DND-41 (cell line): ENCODE measurements around the gene ZDHHC11B.

Experiments
- EZH2 ChIP-seq: IDR thresholded peaks from 3 replicates; pipeline ENCODE4 v1.6.1; 2012; ENCODE audit warnings: borderline replicate concordance, low read depth, mild to moderate bottlenecking, moderate library complexity, low read length, inconsistent platforms; ENCODE audit not compliant: severe bottlenecking
- TF ChIP-seq, protein P1 (sequence below): IDR thresholded peaks from 2 replicates; pipeline ENCODE4 v1.5.1; 2012; ENCODE audit warnings: borderline replicate concordance, low read length, moderate library complexity, mild to moderate bottlenecking; ENCODE audit not compliant: poor library complexity, severe bottlenecking; ENCODE audit errors: extremely low read depth

- TF ChIP-seq, protein P1, sequence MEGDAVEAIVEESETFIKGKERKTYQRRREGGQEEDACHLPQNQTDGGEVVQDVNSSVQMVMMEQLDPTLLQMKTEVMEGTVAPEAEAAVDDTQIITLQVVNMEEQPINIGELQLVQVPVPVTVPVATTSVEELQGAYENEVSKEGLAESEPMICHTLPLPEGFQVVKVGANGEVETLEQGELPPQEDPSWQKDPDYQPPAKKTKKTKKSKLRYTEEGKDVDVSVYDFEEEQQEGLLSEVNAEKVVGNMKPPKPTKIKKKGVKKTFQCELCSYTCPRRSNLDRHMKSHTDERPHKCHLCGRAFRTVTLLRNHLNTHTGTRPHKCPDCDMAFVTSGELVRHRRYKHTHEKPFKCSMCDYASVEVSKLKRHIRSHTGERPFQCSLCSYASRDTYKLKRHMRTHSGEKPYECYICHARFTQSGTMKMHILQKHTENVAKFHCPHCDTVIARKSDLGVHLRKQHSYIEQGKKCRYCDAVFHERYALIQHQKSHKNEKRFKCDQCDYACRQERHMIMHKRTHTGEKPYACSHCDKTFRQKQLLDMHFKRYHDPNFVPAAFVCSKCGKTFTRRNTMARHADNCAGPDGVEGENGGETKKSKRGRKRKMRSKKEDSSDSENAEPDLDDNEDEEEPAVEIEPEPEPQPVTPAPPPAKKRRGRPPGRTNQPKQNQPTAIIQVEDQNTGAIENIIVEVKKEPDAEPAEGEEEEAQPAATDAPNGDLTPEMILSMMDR, result no peak
- TF ChIP-seq EZH2, result no peak
Observed at GRCh38 chr5:661891-662750, 122.4 kb downstream of the ZDHHC11B start.
